Activated gamma-delta T cell treated with anti-CD3 and anti-CD28 coated beads, Interleukin-2, amount 50 U/mL, for 16 hours (primary cell): ENCODE results near the gene ARHGEF26.

Experiments used
- DNase-seq: peaks from one replicate; pipeline ENCODE4 v3.0.0-alpha.2; 2020; ENCODE audit warnings: low read depth

ARHGEF26 gene

GRCh38 chr3:154252759-154253638 is 131.8 kb downstream of the ARHGEF26 start:
- DNase-seq, result peak; percentile 30

- DNase-seq, result no peak
Observed at GRCh38 chr3:154254527-154254926, 133.3 kb downstream of the ARHGEF26 start.

GRCh38 chr3:154273381-154273780 is 152.2 kb downstream of the ARHGEF26 start:
- DNase-seq, result no peak

GRCh38 chr3:154274348-154274747 is 153.2 kb downstream of the ARHGEF26 start:
- DNase-seq, result no peak

- no peak for DNase-seq
Observed at GRCh38 chr3:154275292-154275691, 154.1 kb downstream of the ARHGEF26 start.

- no peak for DNase-seq
Observed at GRCh38 chr3:154275965-154276364, 154.8 kb downstream of the ARHGEF26 start.

GRCh38 chr3:154280161-154280560 is 159.0 kb downstream of the ARHGEF26 start:
- no peak for DNase-seq

GRCh38 chr3:154285221-154285620 is 164.0 kb downstream of the ARHGEF26 start:
- no peak for DNase-seq

- DNase-seq, result no peak
Observed at GRCh38 chr3:154290187-154290586, 169.0 kb downstream of the ARHGEF26 start.

GRCh38 chr3:154294016-154294415 is 172.8 kb downstream of the ARHGEF26 start:
- no peak for DNase-seq

- DNase-seq, result no peak
Observed at GRCh38 chr3:154301561-154301960, 180.4 kb downstream of the ARHGEF26 start.

GRCh38 chr3:154304116-154304786 is 183.1 kb downstream of the ARHGEF26 start:
- no peak for DNase-seq

- no peak for DNase-seq
Observed at GRCh38 chr3:154304936-154305335, 183.7 kb downstream of the ARHGEF26 start.

GRCh38 chr3:154307363-154307762 is 186.2 kb downstream of the ARHGEF26 start:
- DNase-seq, result no peak
